AG04449 (cell line): ENCODE results near the gene PTK6.

Experiments
- CTCF ChIA-PET: fragments of 350-600 bp; formaldehyde crosslinking; extraction: SDS; loops from one replicate; lab custom pipeline; 2021; ENCODE audit warnings: antibody characterized with exemption; lab: Yijun Ruan, JAX
- POLR2A ChIA-PET: fragments of 400-600, 350-600 bp; formaldehyde crosslinking; extraction: SDS; loops from one replicate; lab custom pipeline; 2020; ENCODE audit warnings: antibody characterized with exemption, inconsistent platforms; lab: Yijun Ruan, JAX
- DNase-seq: peaks from one replicate; pipeline ENCODE4 v3.0.0-alpha.2; 2010; ENCODE audit warnings: low read depth, low spot score
- H3K4me3 ChIP-seq: 2 replicates; pipeline ENCODE4 v1.5.1; 2011; ENCODE audit warnings: low read depth, mild to moderate bottlenecking, control low read depth, low read length
- TF ChIP-seq, protein P1 (sequence below): IDR thresholded peaks from one replicate; pipeline ENCODE4 v1.5.1; 2011; ENCODE audit warnings: mild to moderate bottlenecking, moderate library complexity, low read length, control low read depth, inconsistent platforms; ENCODE audit not compliant: insufficient read depth; ENCODE audit errors: missing control alignments

PTK6 gene

DNA sequence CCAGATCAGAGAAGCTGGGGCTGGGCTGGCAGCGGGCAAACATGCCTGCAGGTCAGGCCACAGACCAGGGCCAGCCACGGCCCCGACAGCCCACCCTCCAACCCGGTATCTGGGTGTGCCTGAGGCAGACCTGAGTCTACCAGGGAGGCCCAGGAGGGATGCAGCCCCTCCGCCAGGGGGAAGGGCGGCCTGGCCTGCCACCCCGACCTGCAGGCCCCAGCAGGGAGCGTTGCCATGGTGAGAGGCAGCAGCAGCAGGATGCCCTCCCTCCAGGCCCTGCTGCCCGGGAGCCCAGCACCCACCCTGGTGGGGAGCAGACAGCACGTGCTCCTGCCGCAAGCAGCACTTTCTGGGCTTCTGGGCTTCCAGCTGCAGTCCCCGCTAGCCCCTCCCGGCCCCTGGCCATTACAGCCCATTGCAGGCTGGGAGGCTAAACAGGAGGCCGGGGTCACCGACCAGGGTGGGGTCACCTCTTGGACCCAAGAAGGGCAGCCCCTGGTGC is 34.5 kb downstream of the PTK6 start:
- no peak overlapping the region for H3K4me3 ChIP-seq
- TF ChIP-seq, protein P1, sequence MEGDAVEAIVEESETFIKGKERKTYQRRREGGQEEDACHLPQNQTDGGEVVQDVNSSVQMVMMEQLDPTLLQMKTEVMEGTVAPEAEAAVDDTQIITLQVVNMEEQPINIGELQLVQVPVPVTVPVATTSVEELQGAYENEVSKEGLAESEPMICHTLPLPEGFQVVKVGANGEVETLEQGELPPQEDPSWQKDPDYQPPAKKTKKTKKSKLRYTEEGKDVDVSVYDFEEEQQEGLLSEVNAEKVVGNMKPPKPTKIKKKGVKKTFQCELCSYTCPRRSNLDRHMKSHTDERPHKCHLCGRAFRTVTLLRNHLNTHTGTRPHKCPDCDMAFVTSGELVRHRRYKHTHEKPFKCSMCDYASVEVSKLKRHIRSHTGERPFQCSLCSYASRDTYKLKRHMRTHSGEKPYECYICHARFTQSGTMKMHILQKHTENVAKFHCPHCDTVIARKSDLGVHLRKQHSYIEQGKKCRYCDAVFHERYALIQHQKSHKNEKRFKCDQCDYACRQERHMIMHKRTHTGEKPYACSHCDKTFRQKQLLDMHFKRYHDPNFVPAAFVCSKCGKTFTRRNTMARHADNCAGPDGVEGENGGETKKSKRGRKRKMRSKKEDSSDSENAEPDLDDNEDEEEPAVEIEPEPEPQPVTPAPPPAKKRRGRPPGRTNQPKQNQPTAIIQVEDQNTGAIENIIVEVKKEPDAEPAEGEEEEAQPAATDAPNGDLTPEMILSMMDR: no peak
- CTCF ChIA-PET: no interaction called here
- POLR2A ChIA-PET: interaction anchor here (1.2 kb wide), 1 partner anchor 362 kb away, joined by 3 read pairs; the partner anchor contains the start of gene TPD52L2
- DNase-seq: no peak

DNA sequence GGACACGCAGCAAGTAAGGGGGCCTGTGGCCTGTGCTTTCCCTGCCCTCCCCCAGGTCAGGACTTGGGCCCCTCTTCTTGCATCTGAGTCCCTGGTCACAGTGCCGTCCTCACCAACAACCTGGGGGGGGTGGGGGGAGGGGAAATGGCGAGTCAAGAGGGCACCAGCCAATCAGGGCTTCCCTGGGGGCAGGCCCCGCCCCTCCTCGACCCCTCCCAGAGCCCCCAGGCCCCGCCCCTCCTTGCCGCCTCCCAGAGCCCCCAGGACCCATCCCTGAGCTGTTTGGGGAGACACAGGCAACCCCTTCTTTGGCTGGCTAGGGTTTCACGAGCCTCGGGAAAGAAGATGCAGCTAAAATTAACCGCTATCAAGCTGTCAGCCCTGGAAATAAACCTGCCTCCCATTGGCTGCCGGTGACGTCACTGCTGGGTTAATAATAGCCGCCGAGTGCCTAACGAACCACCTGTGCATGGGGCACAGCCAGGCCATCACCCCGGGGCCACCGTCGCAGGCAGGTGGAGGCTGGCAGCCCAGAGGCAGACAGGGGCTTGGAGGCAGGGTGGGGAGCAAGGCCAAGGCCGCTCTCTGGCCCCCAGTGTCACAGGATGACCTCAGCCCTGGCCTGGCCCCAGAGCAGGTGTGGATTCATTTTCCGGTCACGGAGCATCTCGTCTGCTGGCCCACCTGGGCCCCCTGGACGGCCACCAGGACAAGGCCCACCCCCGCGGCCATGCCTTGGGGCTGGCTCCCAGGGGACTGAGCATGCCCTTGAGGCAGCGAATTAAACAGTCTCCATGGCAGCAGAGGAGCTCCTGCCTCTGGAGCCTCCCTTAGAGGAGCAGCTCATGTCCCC is 35.1 kb downstream of the PTK6 start:
- TF ChIP-seq, protein P1: no peak
- POLR2A ChIA-PET: interaction anchor here (1.2 kb wide), 1 partner anchor 363 kb away, joined by 3 read pairs; the partner anchor contains the start of gene TPD52L2
- no peak for DNase-seq
- CTCF ChIA-PET: no interaction called here
- H3K4me3 ChIP-seq: no peak overlapping the region

DNA sequence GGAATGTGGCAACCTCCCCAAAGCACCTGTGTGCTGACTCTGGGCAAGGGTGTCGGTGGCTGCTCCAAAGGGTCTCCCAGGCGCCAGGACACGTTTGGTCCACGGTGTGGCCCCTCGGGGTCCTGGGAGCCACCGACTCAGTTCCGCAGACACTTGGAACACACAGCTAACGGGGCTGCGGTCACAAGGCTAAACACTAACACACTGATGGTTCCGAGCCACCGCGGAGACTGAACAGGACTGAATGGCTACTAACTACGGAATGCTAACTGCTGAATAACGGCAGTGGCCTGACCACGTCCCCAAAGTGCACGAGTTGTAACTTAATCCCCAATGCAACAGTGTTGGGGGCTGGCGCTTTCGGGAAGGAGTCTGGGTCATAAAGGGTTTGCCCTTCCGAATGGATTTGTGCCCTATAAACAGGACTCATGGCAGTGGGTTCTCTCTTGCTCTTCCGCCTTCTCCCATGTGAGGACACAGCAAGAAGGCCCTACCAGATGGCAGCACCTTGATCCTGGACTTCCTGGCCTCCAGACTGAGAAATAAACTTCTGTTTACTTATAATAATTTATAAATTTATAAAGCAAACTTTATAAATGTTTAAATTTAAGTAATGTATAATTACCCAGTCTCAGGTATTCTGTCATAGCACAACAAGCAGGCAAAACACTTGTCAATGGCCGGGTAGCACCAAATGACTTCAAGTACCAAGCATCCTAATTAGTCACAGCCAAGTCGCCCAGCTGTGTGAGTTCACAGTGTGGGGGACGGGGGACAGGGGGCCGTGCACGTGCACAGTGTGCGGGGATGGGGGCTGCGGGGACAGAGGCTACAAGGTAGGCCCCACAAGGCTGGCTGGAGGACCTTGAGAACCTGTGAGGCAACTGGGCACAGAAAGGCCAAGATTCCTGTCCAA is 36.0 kb downstream of the PTK6 start:
- H3K4me3 ChIP-seq: no peak overlapping the region
- TF ChIP-seq, protein P1: no peak
- ChIA-PET POLR2A (no interaction called here), CTCF (no interaction called here)
- no peak for DNase-seq

DNA sequence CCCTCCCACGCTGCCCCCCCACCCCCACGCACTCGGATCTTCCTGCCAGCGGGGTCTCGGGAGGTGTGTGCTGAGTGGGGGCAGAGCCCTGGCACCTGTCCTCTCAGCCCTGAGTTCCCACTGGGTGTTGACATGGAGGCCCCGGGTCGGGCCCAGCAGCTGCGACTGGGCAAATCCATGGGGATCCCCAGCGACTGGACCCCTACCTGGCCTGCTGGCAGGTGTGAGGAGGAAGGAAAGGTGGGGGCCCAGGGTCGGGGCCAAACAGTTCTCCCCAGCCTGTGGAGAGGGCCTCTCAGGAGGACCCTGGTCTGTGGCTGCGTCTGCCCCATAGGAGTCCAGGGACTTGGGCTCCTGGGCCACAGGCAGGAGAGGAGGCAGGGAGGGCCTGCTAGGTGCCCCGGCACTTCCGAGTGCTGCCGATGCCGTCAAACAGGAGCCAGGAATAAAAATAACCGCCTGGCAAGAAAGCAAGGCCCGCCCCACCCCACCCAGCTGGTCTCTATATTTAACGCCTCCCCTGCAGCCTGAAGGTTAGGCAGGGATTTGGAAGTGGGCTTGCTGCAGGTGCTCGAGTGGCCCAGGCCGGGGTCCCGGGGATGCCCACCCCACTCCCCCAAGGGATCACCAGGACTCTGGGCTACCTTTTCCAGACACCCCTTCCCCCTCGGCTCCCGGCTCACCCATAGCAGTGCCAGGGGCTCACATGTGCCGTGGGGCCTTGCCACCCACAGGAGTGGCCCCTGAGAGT is 36.9 kb downstream of the PTK6 start:
- CTCF ChIA-PET: no interaction called here
- POLR2A ChIA-PET: no interaction called here
- DNase-seq: no peak
- TF ChIP-seq, protein P1: no peak
- no peak overlapping the region for H3K4me3 ChIP-seq

DNA sequence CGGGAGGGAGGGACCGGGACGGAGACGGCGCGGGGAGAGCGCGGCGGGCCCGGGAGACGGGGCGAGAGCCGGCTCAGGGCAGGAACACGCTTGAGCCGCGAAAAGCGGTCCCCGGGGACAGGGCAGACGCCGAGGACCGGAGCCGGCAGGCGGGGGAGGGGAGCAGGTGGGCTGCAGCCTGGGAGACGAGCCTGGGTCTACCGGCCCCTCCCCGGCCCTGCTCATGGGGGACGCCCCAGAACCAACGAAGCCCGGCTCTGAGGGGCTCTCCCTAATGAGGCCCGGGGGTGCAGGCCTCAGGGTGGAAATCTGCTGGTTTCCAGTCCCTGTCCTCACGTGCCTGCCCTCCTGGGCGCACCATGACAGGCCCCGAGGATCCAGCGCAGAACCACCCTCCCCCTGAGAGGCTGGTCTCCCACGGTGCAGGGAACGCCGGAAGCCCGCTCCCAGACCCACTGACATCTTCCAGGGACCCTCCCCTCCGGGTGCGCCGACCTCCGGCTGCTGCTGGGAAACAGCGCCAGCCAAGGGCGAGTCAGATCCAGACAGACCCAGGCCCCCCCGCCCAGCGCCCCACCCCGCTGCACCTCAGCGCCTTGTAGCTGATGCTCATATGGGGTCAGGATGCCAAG is 37.7 kb downstream of the PTK6 start:
- no peak for DNase-seq
- no peak overlapping the region for H3K4me3 ChIP-seq
- CTCF ChIA-PET: no interaction called here
- TF ChIP-seq, protein P1: no peak
- POLR2A ChIA-PET: no interaction called here
